Retinal pigment epithelial cell (primary cell): Measurements from ENCODE around the gene PLEKHA7.

Source experiments
- DNase-seq: peaks from one replicate; pipeline ENCODE4 v3.0.0-alpha.2; 2010; ENCODE audit warnings: low read depth
- H3K4me3 ChIP-seq: 2 replicates; pipeline ENCODE4 v1.5.1; 2011; ENCODE audit warnings: mild to moderate bottlenecking, low read length, control low read depth, moderate library complexity
- CTCF ChIP-seq: conservative IDR thresholded peaks from 2 replicates; pipeline ENCODE4 v1.5.1; 2011; ENCODE audit warnings: low read depth, low read length, control low read depth, inconsistent platforms

PLEKHA7 gene

GRCh38 chr11:17013548-17014320 lies 480 bp downstream of the PLEKHA7 start:
- H3K4me3 ChIP-seq: peak overlapping the region; percentile 74
- no peak for DNase-seq
- TF ChIP-seq CTCF: no peak

GRCh38 chr11:17012712-17013547 lies 1.3 kb downstream of the PLEKHA7 start:
- DNase-seq: peak; percentile 65
- TF ChIP-seq CTCF: no peak
- peak overlapping the region; percentile 74 for H3K4me3 ChIP-seq

- DNase-seq: peak; percentile 29
- TF ChIP-seq CTCF: no peak
- peak overlapping the region; percentile 10 for H3K4me3 ChIP-seq
These were observed 2.0 kb downstream of the PLEKHA7 start for GRCh38 chr11:17012179-17012578.

GRCh38 chr11:17010851-17011420 lies 3.3 kb downstream of the PLEKHA7 start:
- DNase-seq: no peak
- no peak overlapping the region for H3K4me3 ChIP-seq
- TF ChIP-seq CTCF: no peak

- no peak overlapping the region for H3K4me3 ChIP-seq
- no peak for DNase-seq
- TF ChIP-seq CTCF: no peak
These were observed 6.1 kb downstream of the PLEKHA7 start for GRCh38 chr11:17008099-17008498.

- DNase-seq: no peak
- no peak overlapping the region for H3K4me3 ChIP-seq
- TF ChIP-seq CTCF: no peak
These were observed 8.6 kb downstream of the PLEKHA7 start for GRCh38 chr11:17005646-17006045.
